ENCODE results near the gene CFAP46. TPM values are rescaled to one million over a fixed set of nuclear protein-coding genes. Genes with fewer than 3 reads are reported as not detected.

CFAP46 gene
- total RNA-seq, 1 experiment from 2014 or later: 1.6 TPM

GRCh38 chr10:132882069-132882951, 60.1 kb downstream of the CFAP46 start:
- no TSS peak for BruUV-seq (replicated peaks)
- in situ Hi-C loops (cut with HindIII; ENCODE audit: low pct_unique_long_range_greater_than_20kb, low sequenced_read_pairs): no loop called here

GRCh38 chr10:132881186-132881920, 61.0 kb downstream of the CFAP46 start:
- ChIA-PET POLR2A (no interaction called here), CTCF (no interaction called here)

More at GRCh38 chr10:132882069-132882951, 60.1 kb downstream of the CFAP46 start:
- Histone ChIP-seq H3K36me3 (ENCODE audit: control insufficient read depth, insufficient read depth, low read length) (no peaks in the 10 kb centered on the region), H3K27ac (ENCODE audit: low read length) (no peak overlapping the region), H3K4me3 (ENCODE audit: low read depth in 2 of 2, low read length in 2 of 2) (no peak overlapping the region), H3K9me3 (ENCODE audit: control insufficient read depth, insufficient read depth, low read depth, low read length) (no peaks in the 10 kb centered on the region), H3K4me1 (ENCODE audit: control insufficient read depth, insufficient read depth, low read length) (no peaks in the 10 kb centered on the region), H3K27me3 (ENCODE audit: control insufficient read depth, insufficient read depth, low read length) (peaks cover 4% of the 10 kb centered on the region; the same call in 1 of the 2 replicates)
- DNase-seq (ENCODE audit: low read depth, low spot score) (no peak), ATAC-seq (no peak)
- POLR2A ChIA-PET: no interaction called here
- CTCF ChIA-PET: interaction anchor here (1.5 kb wide), 1 partner anchor 31 kb away, joined by 4 read pairs; no protein-coding TSS in a partner anchor
- intact Hi-C loops (cut with micrococcal nuclease; ENCODE audit: unreplicated experiment): no loop called here
- TF ChIP-seq SIN3A (IDR thresholded peaks at IDR 0.05; ENCODE audit: borderline replicate concordance, insufficient read depth, low read depth, low read length) (no peak), TCF7L2 (IDR thresholded peaks at IDR 0.05; ENCODE audit: low read depth, low read length) (no peak), POLR2AphosphoS5 (IDR thresholded peaks at IDR 0.05; ENCODE audit: low read depth, low read length) (no peak)

More at GRCh38 chr10:132881186-132881920, 61.0 kb downstream of the CFAP46 start:
- no peak for TF ChIP-seq REST (IDR thresholded peaks at IDR 0.05; ENCODE audit: insufficient read depth in 1 of 2, low read depth in 2 of 2, low read length in 1 of 2)
- TF ChIP-seq TCF7L2 (IDR thresholded peaks at IDR 0.05; ENCODE audit: low read depth, low read length): no peak
- no peak for TF ChIP-seq POLR2AphosphoS5 (IDR thresholded peaks at IDR 0.05; ENCODE audit: low read depth, low read length)
- TF ChIP-seq CTCF (IDR thresholded peaks at IDR 0.05): no peak
- no peak for TF ChIP-seq SIN3A (IDR thresholded peaks at IDR 0.05; ENCODE audit: borderline replicate concordance, insufficient read depth, low read depth, low read length)
- H3K4me1 ChIP-seq (ENCODE audit: control insufficient read depth, insufficient read depth, low read length): no peaks in the 10 kb centered on the region
- H3K9me3 ChIP-seq (ENCODE audit: control insufficient read depth, insufficient read depth, low read depth, low read length): no peaks in the 10 kb centered on the region
- intact Hi-C loops (cut with micrococcal nuclease; ENCODE audit: unreplicated experiment) (no loop called here), in situ Hi-C loops (cut with HindIII; ENCODE audit: low pct_unique_long_range_greater_than_20kb, low sequenced_read_pairs) (no loop called here)
- no peak overlapping the region for H3K27ac ChIP-seq (ENCODE audit: low read length)
- ATAC-seq (no peak), DNase-seq (ENCODE audit: low read depth, low spot score) (no peak)
- no peaks in the 10 kb centered on the region for H3K36me3 ChIP-seq (ENCODE audit: control insufficient read depth, insufficient read depth, low read length)
- BruUV-seq (replicated peaks): no TSS peak
- no peaks in the 10 kb centered on the region for H3K27me3 ChIP-seq (ENCODE audit: control insufficient read depth, insufficient read depth, low read length)
- no peak overlapping the region for H3K4me3 ChIP-seq (ENCODE audit: low read depth in 2 of 2, low read length in 2 of 2)

All from Panc1 (cell line).